ENCODE results near the gene LOXHD1.

LOXHD1 gene

GRCh38 chr18:46445522-46446313, 211.3 kb downstream of the LOXHD1 start:
- DNase-seq (ENCODE audit: low read depth), result no peak

GRCh38 chr18:46439037-46439436, 218.0 kb downstream of the LOXHD1 start:
- DNase-seq (ENCODE audit: low read depth), result no peak

- DNase-seq (ENCODE audit: low read depth), result no peak
Observed at GRCh38 chr18:46437061-46437460, 220.0 kb downstream of the LOXHD1 start.

GRCh38 chr18:46436621-46437020, 220.4 kb downstream of the LOXHD1 start:
- no peak for DNase-seq (ENCODE audit: low read depth)

- DNase-seq (ENCODE audit: low read depth), result no peak
Observed at GRCh38 chr18:46435031-46435430, 222.0 kb downstream of the LOXHD1 start.

GRCh38 chr18:46434629-46435028, 222.4 kb downstream of the LOXHD1 start:
- no peak for DNase-seq (ENCODE audit: low read depth)

GRCh38 chr18:46433121-46433826, 223.7 kb downstream of the LOXHD1 start:
- no peak for DNase-seq (ENCODE audit: low read depth)

- no peak for DNase-seq (ENCODE audit: low read depth)
Observed at GRCh38 chr18:46431522-46432171, 225.4 kb downstream of the LOXHD1 start.

GRCh38 chr18:46429649-46430224, 227.3 kb downstream of the LOXHD1 start:
- DNase-seq (ENCODE audit: low read depth), result no peak

GRCh38 chr18:46429130-46429529, 227.9 kb downstream of the LOXHD1 start:
- no peak for DNase-seq (ENCODE audit: low read depth)

- DNase-seq (ENCODE audit: low read depth), result no peak
Observed at GRCh38 chr18:46428368-46428767, 228.7 kb downstream of the LOXHD1 start.

GRCh38 chr18:46427216-46427995, 229.6 kb downstream of the LOXHD1 start:
- DNase-seq (ENCODE audit: low read depth), result no peak

Data from activated T-cell treated with anti-CD3 and anti-CD28 coated beads for 24 hours (primary cell).